WI38 (cell line): ENCODE results near the gene FKBP4.

Source experiments
- H3K4me3 ChIP-seq: 2 replicates; pipeline ENCODE4 v1.5.1; 2011; ENCODE audit warnings: low read depth, mild to moderate bottlenecking, control low read depth, low read length
- CTCF ChIP-seq: IDR thresholded peaks from 2 replicates; pipeline ENCODE4 v1.5.1; 2012; ENCODE audit warnings: low read depth, mild to moderate bottlenecking, control low read depth, low read length

The FKBP4 gene

GRCh38 chr12:2793561-2793960 is 1.2 kb upstream of the FKBP4 start:
- no peak overlapping the region for H3K4me3 ChIP-seq
- TF ChIP-seq CTCF, result no peak

GRCh38 chr12:2794191-2794735 is 507 bp upstream of the FKBP4 start:
- no peak for TF ChIP-seq CTCF
- H3K4me3 ChIP-seq, result peak overlapping the region; percentile 75

- peak overlapping the region; percentile 75 for H3K4me3 ChIP-seq
- no peak for TF ChIP-seq CTCF
These were observed 769 bp downstream of the FKBP4 start for GRCh38 chr12:2795291-2796186.

GRCh38 chr12:2796187-2796666 is 1.5 kb downstream of the FKBP4 start:
- peak overlapping the region; percentile 75 for H3K4me3 ChIP-seq
- TF ChIP-seq CTCF, result no peak

GRCh38 chr12:2797721-2798418 is 3.1 kb downstream of the FKBP4 start:
- no peak for TF ChIP-seq CTCF
- H3K4me3 ChIP-seq, result no peak overlapping the region

GRCh38 chr12:2800046-2800570 is 5.3 kb downstream of the FKBP4 start:
- no peak for TF ChIP-seq CTCF
- no peak overlapping the region for H3K4me3 ChIP-seq
